Left ventricle myocardium inferior (tissue), 1 donor: Measurements from ENCODE around the gene UBQLN1. TPM values are rescaled to one million over a fixed set of nuclear protein-coding genes. Genes with fewer than 3 reads are reported as not detected.

Experiments
- DNase-seq: peaks from one replicate; pipeline ENCODE4 v3.0.0-alpha.2; 2020
- H3K27ac ChIP-seq: fragments of 200-600 bp; replicated peaks from 2 replicates; pipeline ENCODE4 v1.8.0; 2021
- H3K27me3 ChIP-seq: fragments of 200-600 bp; 2 replicates; pipeline ENCODE4 v1.8.0; 2021; ENCODE audit warnings: low read depth
- H3K36me3 ChIP-seq: fragments of 200-600 bp; 2 replicates; pipeline ENCODE4 v1.8.0; 2021
- H3K4me1 ChIP-seq: fragments of 200-600 bp; 2 replicates; pipeline ENCODE4 v1.8.0; 2021
- H3K4me3 ChIP-seq: fragments of 200-600 bp; 2 replicates; pipeline ENCODE4 v1.8.0; 2021; ENCODE audit warnings: mild to moderate bottlenecking, moderate library complexity
- H3K9me3 ChIP-seq: fragments of 200-600 bp; replicated peaks from 2 replicates; pipeline ENCODE4 v1.8.0; 2021
- intact Hi-C: fragments of 100-400 bp; cut with micrococcal nuclease; formaldehyde crosslinking; loops from one replicate; pipeline ENCODE4 v1.11.0; 2022
- total RNA-seq: library from RNA; stranded (reverse); fragmentation: NEBNext Ultra II Directional; extraction: Animal tissue kit (Norgen Biotek cat#: 25700); gene quantifications from one replicate; pipeline ENCODE4 v1.2.1, GENCODE V29; 2021
- TF ChIP-seq, protein P1 (sequence below): fragments of 200-600 bp; IDR thresholded peaks from 2 replicates; pipeline ENCODE4 v1.8.0; 2021; ENCODE audit warnings: antibody characterized with exemption, mild to moderate bottlenecking, borderline replicate concordance
- donor health status: DM: no; HTN: yes; CAD: no; lungs with severe emphysema.

The UBQLN1 gene
- total RNA-seq, 1 donor from 2014 or later = 92.8 TPM

DNA sequence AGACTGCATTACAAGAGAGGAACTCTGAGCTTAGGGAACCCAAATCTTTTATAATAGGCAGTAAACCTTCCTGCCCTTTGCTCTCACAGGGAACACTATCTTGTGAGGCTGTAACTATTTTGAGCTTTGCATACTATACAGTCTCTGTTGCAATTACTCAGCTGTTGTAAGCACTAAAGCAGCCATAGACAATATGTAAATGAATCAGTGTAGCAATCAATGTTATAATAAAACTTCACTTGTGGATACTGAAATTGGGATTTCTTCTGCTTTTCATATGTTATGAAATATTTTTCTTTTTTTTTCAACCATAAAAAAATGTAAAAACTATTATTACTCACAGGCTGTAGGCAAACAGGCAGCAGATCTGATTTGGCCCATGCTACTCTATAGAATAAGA is 16.7 kb upstream of the UBQLN1 start:
- Histone ChIP-seq H3K27me3 (no peaks in the 10 kb centered on the region), H3K4me3 (no peak overlapping the region), H3K4me1 (no peaks in the 10 kb centered on the region), H3K36me3 (no peaks in the 10 kb centered on the region), H3K9me3 (peaks cover 7% of the 10 kb centered on the region), H3K27ac (no peak overlapping the region)
- DNase-seq = no peak
- intact Hi-C loops = no loop called here
- TF ChIP-seq, protein P1, sequence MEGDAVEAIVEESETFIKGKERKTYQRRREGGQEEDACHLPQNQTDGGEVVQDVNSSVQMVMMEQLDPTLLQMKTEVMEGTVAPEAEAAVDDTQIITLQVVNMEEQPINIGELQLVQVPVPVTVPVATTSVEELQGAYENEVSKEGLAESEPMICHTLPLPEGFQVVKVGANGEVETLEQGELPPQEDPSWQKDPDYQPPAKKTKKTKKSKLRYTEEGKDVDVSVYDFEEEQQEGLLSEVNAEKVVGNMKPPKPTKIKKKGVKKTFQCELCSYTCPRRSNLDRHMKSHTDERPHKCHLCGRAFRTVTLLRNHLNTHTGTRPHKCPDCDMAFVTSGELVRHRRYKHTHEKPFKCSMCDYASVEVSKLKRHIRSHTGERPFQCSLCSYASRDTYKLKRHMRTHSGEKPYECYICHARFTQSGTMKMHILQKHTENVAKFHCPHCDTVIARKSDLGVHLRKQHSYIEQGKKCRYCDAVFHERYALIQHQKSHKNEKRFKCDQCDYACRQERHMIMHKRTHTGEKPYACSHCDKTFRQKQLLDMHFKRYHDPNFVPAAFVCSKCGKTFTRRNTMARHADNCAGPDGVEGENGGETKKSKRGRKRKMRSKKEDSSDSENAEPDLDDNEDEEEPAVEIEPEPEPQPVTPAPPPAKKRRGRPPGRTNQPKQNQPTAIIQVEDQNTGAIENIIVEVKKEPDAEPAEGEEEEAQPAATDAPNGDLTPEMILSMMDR = no peak

DNA sequence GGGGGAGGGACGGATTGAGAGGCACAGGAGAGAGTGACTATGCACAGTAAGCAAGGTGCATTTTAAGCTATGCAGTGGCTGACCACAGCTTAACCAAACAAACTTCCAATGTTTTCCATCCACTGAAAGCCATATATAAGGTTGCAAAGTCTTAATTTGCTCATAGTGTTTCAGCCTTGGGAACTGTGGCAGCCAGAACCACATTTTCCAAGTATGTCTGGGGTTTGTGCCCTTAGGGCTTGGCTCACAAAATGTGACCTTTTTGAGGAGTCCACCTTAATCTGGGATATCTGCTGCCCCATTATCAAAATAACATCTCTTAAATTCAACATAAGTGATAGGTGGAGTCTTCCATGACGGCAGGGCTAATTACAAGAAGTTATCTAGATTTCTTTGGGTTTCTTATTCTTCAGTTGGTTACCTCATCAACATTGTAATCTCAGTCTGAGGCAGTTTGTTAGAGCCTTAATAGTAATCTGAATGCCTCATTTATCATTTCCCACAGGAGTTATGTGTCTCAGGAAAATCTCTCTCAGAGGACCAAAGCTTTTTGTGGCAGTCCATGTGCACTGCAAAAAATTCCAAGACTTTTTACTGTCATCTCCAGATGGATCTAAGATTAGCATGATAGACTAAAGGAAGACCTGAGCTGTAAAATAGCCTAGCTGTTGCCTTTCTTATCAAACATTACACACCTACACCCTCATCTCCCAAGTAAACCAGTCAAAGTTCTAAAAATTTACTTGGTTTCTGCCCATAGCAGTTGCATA is 15.2 kb upstream of the UBQLN1 start:
- intact Hi-C loops = no loop called here
- Histone ChIP-seq H3K36me3 (no peaks in the 10 kb centered on the region), H3K9me3 (peaks cover 7% of the 10 kb centered on the region), H3K27ac (no peak overlapping the region), H3K27me3 (no peaks in the 10 kb centered on the region), H3K4me3 (no peak overlapping the region), H3K4me1 (no peaks in the 10 kb centered on the region)
- TF ChIP-seq, protein P1 = no peak
- DNase-seq = no peak

DNA sequence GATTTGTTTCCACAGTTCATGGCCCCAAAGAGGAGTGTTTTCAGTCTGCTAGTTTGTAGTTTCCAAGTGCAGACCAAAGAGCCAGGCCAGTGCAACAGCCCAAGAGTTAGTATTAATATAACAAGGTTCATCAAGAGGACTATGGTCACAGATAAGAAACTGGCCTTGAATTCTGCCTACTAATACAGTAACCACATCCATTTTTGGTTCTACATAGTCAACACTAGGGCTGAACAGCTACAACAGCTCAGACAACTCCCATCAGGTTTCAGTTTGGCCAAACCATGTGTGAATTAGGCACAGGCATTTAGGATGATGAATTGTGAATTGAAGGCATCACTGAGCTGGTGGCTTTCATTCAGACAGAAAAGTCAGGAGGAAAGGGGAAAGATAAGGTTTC is 13.8 kb upstream of the UBQLN1 start:
- no peak overlapping the region for H3K4me3 ChIP-seq
- TF ChIP-seq, protein P1 = no peak
- intact Hi-C loops = no loop called here
- DNase-seq = no peak
- H3K27ac ChIP-seq = no peak overlapping the region
- H3K9me3 ChIP-seq = peaks cover 11% of the 10 kb centered on the region
- H3K4me1 ChIP-seq = no peaks in the 10 kb centered on the region
- no peaks in the 10 kb centered on the region for H3K36me3 ChIP-seq
- no peaks in the 10 kb centered on the region for H3K27me3 ChIP-seq

DNA sequence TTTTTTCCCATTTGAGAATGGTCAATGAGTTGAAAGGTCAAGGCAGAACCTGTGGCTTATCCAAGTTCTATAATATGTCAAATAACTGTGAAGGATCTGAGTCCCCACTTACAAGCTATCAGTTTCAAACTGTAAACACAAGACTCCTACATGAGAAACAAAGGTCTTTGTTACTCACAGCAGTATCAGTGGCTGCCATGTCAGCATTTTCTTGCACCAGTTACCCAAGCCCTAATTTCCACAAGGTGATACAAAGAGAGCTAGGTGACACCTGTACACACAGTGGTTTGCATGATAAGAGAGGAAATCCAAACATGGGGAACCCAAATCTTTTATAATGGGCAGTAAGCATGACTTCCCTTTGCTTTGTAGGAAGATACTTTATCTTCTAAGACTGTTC is 8.0 kb upstream of the UBQLN1 start:
- TF ChIP-seq, protein P1 = no peak
- intact Hi-C loops = no loop called here
- no peak overlapping the region for H3K4me3 ChIP-seq

DNA sequence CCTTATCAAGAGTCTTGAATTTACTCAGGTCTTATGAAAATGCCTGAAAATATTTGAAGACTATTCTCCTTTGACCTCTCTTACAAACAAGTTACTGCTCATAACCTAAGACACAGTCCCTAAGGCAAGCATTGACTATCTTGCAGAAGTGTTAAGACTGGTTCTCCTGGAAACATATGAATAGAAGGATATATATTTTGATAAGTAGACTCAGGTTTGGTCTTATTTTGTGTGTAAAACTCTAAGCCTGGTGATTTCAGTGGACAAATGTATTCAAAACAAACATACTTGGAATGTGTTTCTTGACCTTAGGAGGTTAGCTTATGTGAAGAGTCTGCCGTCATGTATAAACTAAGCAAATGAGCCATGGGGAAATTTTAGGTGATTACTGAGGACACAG is 7.5 kb upstream of the UBQLN1 start:
- intact Hi-C loops = no loop called here
- H3K36me3 ChIP-seq = no peaks in the 10 kb centered on the region
- no peak overlapping the region for H3K4me3 ChIP-seq
- TF ChIP-seq, protein P1 = no peak
- no peaks in the 10 kb centered on the region for H3K27me3 ChIP-seq
- peaks cover 12% of the 10 kb centered on the region for H3K9me3 ChIP-seq
- DNase-seq = no peak
- H3K27ac ChIP-seq = no peak overlapping the region
- no peaks in the 10 kb centered on the region for H3K4me1 ChIP-seq

More for the DNA sequence above, 8.0 kb upstream of the UBQLN1 start:
- no peak for DNase-seq
- Histone ChIP-seq H3K9me3 (peaks cover 12% of the 10 kb centered on the region), H3K27me3 (no peaks in the 10 kb centered on the region), H3K4me1 (no peaks in the 10 kb centered on the region), H3K36me3 (no peaks in the 10 kb centered on the region), H3K27ac (no peak overlapping the region)
